Measurements from ENCODE around the gene PLEKHM3.

Gene PLEKHM3, protein sequence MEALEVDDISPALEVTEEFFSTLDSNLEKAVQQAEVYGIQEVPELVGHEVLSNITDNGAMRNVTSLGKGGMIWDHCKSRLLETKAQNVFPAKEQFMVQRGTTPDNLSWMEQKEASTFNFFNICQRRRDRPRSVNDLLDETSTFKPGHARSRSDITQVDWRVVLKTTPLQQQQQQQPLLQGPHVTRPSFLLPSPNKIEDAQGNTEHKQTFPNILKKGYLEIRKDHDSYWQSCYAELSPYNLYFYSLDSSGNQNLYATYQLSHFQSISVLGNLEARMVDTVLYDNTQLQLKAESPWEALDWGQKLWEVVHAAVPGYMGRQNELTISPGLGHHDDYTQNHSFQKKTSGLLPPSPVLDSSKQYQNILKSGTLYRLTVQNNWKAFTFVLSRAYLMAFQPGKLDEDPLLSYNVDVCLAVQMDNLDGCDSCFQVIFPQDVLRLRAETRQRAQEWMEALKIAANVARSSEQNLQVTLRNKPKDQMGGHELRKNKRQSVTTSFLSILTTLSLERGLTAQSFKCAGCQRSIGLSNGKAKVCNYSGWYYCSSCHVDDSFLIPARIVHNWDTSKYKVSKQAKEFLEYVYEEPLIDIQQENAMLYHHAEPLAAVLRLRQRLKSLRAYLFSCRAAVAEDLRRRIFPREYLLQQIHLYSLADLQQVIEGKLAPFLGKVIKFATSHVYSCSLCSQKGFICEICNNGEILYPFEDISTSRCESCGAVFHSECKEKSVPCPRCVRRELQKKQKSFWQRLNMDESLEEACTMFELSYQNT

GRCh38 chr2:208025037-208025813 lies at the start of gene PLEKHM3:
PLEKHM3 (minus strand) TSS chr2:208025527; CDS start chr2:208001639, 23,888 bp downstream.
- DNase-seq = peak; percentile 84

DNA sequence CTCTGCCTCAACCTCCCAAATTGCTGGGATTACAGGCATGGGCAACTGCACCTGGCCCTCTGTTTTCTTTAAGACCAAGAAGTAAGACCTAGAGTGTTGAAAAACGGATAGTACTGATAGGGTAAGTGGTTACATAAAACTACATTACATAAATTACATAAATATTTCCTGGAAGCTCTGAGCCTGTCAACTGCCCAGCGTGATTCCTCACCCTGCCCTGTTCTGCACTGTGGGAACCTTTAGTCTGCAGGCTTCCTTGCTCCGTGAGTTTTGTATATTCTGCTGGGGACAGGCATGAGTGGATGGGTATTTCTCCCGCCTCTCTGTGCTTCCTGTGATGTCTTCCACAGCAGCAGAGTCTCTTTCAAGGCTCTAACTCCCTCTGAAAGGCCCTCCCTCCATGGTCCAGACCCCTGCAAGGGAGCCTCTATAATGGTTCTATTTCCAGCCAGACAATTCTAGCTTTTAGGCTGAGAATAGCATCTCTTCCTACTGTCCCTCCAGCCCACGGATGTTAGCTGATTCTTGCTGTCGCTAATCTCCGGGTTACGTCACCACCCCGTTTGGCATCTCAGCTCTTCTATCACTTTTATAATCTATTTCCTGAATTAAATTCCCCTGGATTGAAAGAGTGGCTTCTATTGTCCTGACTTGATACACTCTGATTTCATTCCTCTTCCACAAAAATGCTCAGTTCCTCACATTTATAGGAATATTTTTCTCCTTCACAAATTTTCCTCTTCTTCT lies 49.5 kb upstream of the PLEKHM3 start:
- no peak for DNase-seq

GRCh38 chr2:208072250-208072892 lies 47.0 kb upstream of the PLEKHM3 start:
- DNase-seq = peak; percentile 65

- no peak for DNase-seq
Measured at GRCh38 chr2:208069186-208069585, 43.9 kb upstream of the PLEKHM3 start.

DNA sequence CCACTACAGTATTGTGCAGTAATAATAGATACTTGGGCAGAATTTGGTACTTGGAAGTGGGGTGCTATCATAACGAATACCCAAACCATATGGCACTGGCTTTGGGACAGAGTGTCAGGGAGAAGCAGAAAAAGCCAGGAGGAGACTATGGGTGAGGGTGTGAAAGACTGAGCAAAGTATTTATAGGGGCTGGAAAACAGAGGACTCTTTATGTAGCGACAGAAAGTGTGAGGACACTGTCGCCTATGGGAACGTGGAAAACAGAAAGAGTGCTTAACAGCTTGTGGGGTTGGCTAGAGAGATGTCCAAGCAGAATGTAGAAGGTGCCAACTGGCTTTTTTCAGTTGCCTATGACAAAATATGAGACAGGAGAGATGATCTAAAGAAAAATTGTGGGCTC lies 40.7 kb upstream of the PLEKHM3 start:
- DNase-seq = no peak

DNA sequence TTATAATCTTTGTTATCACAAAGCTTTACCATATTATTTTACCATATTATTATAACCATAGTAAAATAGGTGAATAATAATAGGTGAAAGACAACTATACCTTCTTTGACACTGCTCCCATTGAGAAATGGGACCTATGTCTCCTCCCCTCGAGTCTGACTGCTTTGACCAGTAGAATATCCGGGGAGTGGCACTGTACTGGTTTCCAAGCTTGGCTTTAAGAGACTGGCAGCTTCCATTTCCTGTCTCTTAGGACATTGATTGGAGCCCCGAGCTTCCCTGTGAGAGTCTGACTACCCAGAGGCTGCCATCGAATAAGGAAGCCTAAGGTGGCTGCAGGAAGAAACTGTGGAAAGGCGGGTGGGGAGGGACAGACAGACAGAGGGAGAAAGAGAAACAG lies 40.1 kb upstream of the PLEKHM3 start:
- DNase-seq = no peak

DNA sequence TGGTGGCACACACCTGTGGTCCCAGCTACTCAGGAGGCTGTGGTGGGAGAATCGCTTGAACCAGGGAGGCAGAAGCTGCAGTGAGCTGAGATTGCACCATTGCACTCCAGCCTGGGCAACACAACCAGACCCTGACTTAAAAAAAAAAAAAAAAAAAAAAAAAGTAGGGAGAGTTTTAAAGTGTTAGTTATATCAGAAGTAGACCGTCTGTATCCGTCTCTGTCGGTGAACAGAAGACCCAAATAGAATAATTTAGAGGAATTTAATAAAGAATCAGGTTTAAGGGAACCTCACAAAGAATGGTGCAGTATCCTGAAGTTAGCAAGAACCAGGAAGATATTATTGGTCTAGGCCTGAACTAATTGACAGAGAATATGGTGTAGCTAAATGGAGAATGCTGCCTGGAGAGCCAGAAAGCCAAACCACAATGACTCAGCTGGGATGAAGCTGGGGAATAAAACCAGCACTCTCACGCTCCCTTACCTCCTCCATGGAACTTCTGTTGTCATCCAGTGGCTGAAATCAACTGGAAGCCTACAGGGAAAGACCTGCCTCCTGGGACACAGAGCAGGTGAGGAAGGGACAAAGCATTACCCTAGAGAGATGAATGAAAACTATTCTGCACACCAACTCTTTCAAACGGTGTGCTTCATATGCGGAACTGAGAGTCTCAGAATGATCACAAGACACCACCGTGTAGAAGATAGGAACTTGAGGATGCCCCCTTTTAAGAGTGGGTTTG lies 39.1 kb upstream of the PLEKHM3 start:
- DNase-seq = no peak

- no peak for DNase-seq
Measured at GRCh38 chr2:208062961-208063360, 37.6 kb upstream of the PLEKHM3 start.

DNA sequence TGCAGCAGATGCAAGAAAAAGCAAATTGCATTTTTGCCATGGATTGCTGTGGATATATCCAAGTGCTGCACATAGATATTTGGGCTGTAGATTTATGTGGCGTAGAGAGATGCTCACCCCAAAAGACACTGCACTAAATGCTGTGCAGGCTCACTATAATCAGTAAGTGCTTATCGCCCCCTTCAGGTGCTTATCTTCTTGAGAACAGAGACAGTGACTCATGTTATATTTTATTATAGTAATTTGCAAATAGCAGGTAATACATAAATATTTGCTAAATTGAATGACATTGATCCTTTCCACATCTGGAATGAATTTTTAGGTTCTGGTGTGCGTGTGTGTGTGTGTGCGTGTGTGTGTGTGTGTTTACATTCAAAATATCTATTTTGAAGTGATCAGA lies 36.8 kb upstream of the PLEKHM3 start:
- DNase-seq = peak; percentile 14

GRCh38 chr2:208057108-208057507 lies 31.8 kb upstream of the PLEKHM3 start:
- no peak for DNase-seq

DNA sequence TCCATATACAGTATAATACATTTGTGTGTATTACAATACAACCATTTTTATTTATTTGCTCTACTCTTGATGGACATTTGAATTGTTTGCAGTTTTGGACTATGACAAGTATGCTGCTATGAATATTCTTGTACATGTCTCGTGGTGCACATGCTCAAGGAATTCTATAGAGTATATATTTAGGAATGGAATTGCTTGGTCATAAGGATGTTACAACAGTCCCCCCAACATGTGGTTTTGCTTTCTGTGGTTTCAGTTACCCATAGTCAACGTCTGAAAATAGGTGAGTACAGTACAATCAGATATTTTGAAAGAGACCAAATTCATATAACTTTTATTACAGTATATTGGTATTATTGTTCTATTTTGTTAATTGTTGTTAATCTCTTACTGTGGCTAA lies 24.1 kb upstream of the PLEKHM3 start:
- no peak for DNase-seq

DNA sequence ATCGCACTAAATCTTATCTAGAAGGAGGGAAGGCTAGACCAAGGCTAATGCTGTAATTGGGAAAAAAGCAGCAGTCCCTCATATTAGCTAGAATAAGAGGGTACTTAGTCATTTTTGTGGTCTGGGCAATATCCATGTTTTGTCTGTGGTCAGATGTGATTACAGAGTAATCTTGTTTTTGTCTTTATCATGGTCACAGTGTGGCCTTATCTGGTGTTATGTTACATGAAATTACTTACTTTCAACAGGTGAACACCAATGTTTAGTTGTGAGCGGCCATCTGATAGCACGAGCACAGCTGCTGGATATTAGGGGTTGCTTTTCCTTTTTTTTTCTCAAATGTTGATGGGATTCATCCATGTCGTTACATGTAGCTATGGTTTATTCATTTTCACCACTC lies 23.7 kb upstream of the PLEKHM3 start:
- no peak for DNase-seq

GRCh38 chr2:208047840-208048239 lies 22.5 kb upstream of the PLEKHM3 start:
- no peak for DNase-seq

- no peak for DNase-seq
Measured at GRCh38 chr2:208046686-208047085, 21.4 kb upstream of the PLEKHM3 start.

DNA sequence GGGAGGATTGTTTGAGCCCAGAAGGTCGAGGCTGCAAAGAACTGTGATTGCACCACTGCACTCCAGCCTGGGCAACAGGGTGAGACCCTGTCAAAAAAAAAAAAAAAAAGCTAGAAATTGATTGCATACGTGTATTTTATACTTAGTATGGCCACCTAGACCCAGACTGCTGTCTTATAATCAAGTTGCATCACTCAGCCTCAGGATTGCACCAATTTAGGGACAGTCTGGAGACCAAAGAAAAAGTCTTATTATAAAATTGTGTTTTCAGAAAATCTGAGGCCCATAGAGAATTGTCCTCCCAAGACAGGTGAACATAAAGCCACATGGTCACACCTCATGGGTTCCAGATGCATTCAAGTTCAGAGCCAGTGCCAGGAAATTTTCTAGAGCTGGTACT lies 17.1 kb upstream of the PLEKHM3 start:
- DNase-seq = no peak

GRCh38 chr2:208042041-208042440 lies 16.7 kb upstream of the PLEKHM3 start:
- DNase-seq = no peak

DNA sequence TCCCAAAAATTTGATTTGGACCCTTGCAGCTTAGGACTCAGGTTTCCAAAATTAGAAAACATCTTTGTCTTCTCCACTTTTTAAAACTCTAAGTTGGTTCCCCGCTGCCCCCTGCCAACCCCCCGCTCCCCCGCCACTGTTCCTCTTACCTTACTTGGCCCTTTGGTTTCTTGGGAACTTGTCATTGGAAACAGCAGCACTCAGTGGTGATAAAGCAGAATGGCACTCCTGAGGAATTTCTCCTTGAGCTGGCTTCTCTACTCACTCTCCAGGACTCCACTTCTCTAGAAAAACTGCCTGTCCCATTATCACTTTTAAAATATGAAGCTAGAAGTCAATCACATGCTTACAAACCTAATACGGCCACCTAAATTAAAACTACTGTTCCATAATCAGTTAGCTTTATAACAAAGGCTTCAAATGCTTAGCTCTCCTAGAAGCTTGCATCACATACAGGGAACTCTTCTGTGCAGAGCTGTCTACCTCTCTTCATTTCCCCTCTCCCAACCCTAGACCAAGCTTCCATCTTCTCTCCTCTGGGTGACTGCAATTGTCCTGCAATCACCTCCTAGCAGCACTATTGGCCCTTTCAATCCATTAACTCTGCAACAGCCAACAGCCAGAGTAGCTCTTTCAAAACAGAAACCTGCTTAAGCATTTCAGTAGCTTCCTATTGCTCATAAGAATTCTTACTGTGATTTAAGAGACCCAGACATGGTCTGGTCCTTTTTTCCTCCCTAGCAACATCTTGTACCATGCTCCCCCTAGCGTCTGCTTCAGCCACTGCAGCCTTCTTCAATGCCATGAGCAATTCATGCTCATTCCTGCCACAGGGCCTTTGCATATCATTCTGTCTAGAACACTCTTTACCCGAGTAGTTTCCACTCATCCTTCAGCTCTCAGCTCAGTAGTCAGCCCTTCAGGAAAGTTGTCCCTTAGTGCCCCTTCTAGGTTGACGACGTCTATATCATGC lies 15.2 kb upstream of the PLEKHM3 start:
- peak; percentile 85 for DNase-seq

GRCh38 chr2:208039376-208040110 lies 14.2 kb upstream of the PLEKHM3 start:
- no peak for DNase-seq

All from stimulated activated CD4-positive, alpha-beta T cell treated with anti-CD3 and anti-CD28 coated beads, Interleukin-15, amount 100 ng/mL, for 24 hours (primary cell).